HepG2 (cell line): ENCODE results near the gene NEU1. TPM values are rescaled to one million over a fixed set of nuclear protein-coding genes. Genes with fewer than 3 reads are reported as not detected.

Source experiments
- AHR ChIP-seq: IDR thresholded peaks from 2 replicates; pipeline ENCODE4 v1.6.1; 2018; ENCODE audit warnings: missing genetic modification reagents, missing compliant biosample characterization
- AKAP8 ChIP-seq: sonication (generic); formaldehyde crosslinking; IDR thresholded peaks from 2 replicates; pipeline ENCODE4 v1.5.1; 2020; ENCODE audit warnings: mild to moderate bottlenecking, missing genetic modification reagents
- ASH2L ChIP-seq: fragments of 300-600, 200-600 bp; sonication (generic); IDR thresholded peaks from 2 replicates; pipeline ENCODE4 v1.7.0; 2017; ENCODE audit warnings: low read depth, mild to moderate bottlenecking, moderate library complexity, mixed read lengths, low read length; ENCODE audit not compliant: insufficient read length
- ATF1 ChIP-seq: IDR thresholded peaks from 2 replicates; pipeline ENCODE4 v1.6.1; 2016; ENCODE audit warnings: mild to moderate bottlenecking, control low read depth
- DNMT3B ChIP-seq: conservative IDR thresholded peaks from 2 replicates; pipeline ENCODE4 v1.6.1; 2016; ENCODE audit warnings: missing biosample characterization, control low read depth
- E2F1 ChIP-seq: sonication (generic); formaldehyde crosslinking; IDR thresholded peaks from 2 replicates; pipeline ENCODE4 v1.5.0; 2020; ENCODE audit warnings: missing genetic modification reagents
- KLF12 ChIP-seq: sonication (generic); formaldehyde crosslinking; IDR thresholded peaks from 2 replicates; pipeline ENCODE4 v1.4.0; 2020; ENCODE audit warnings: missing genetic modification reagents, borderline replicate concordance
- MAF1 ChIP-seq: sonication (generic); formaldehyde crosslinking; IDR thresholded peaks from 2 replicates; pipeline ENCODE4 v1.5.0; 2020; ENCODE audit warnings: missing genetic modification reagents, borderline replicate concordance
- NR2C2 ChIP-seq: sonication (generic); formaldehyde crosslinking; IDR thresholded peaks from 2 replicates; pipeline ENCODE4 v1.4.0; 2020; ENCODE audit warnings: missing genetic modification reagents, mild to moderate bottlenecking, moderate library complexity, borderline replicate concordance
- PBX2 ChIP-seq: IDR thresholded peaks from 2 replicates; pipeline ENCODE4 v1.6.1; 2016; ENCODE audit warnings: control low read depth
- RNF2 ChIP-seq: fragments of 450-650 bp; conservative IDR thresholded peaks from 2 replicates; pipeline ENCODE4 v1.6.1; 2016; ENCODE audit warnings: low read depth
- TARDBP ChIP-seq: sonication (generic); formaldehyde crosslinking; IDR thresholded peaks from 2 replicates; pipeline ENCODE4 v1.8.0; 2022; ENCODE audit warnings: mild to moderate bottlenecking, missing genetic modification reagents
- TFAP4 ChIP-seq: sonication (generic); IDR thresholded peaks from 2 replicates; pipeline ENCODE4 v1.6.1; 2016; ENCODE audit warnings: low read depth, borderline replicate concordance
- ZNF326 ChIP-seq: sonication (generic); formaldehyde crosslinking; IDR thresholded peaks from 2 replicates; pipeline ENCODE4 v1.4.0; 2020; ENCODE audit warnings: missing genetic modification reagents, borderline replicate concordance
- ZNF432 ChIP-seq: sonication (generic); formaldehyde crosslinking; IDR thresholded peaks from 2 replicates; pipeline ENCODE4 v1.5.0; 2020; ENCODE audit warnings: missing genetic modification reagents, mild to moderate bottlenecking, borderline replicate concordance
- ZNF549 ChIP-seq: sonication (generic); formaldehyde crosslinking; IDR thresholded peaks from 2 replicates; pipeline ENCODE4 v1.5.0; 2020; ENCODE audit warnings: missing genetic modification reagents
- ZNF770 ChIP-seq: sonication (generic); formaldehyde crosslinking; IDR thresholded peaks from 2 replicates; pipeline ENCODE4 v1.5.0; 2020; ENCODE audit warnings: mild to moderate bottlenecking, missing genetic modification reagents
- polyA plus RNA-seq, 8 experiments: library from polyadenylated mRNA; depleted of rRNA in 3 of 8; stranded (reverse) in 7 of 8; unstranded in 1 of 8; fragments of >200 nt; fragmentation: Illumina TruSeq in 4 of 8; extraction: Trizol in 4 of 8; gene quantifications; 2 replicates each; pipeline versions ENCODE4 v1.2.1 to v1.2.3, GENCODE V29; 2011 to 2016; ENCODE audit warnings: low read depth in 4 of 8, missing spikeins in 1 of 8, mixed read lengths in 1 of 8; ENCODE audit not compliant: insufficient read depth in 1 of 8
- total RNA-seq, 5 experiments: library from RNA; depleted of rRNA; stranded (reverse); fragments of >200 nt; fragmentation: Illumina TruSeq; extraction: Trizol; gene quantifications; 2 replicates each; pipeline ENCODE4 v1.2.3, GENCODE V29; 2016; ENCODE audit warnings: low read depth in 1 of 5
- TF ChIP-seq, protein P1 (sequence below): IDR thresholded peaks from 2 replicates; pipeline ENCODE4 v1.6.1; 2018; ENCODE audit warnings: missing genetic modification reagents
- TF ChIP-seq, protein P2 (sequence below): sonication (generic); formaldehyde crosslinking; IDR thresholded peaks from 2 replicates; pipeline ENCODE4 v1.4.0; 2020; ENCODE audit warnings: mild to moderate bottlenecking, low read depth, missing genetic modification reagents
- TF ChIP-seq, protein P3 (sequence below): sonication (generic); formaldehyde crosslinking; IDR thresholded peaks from 2 replicates; pipeline ENCODE4 v1.5.1; 2020; ENCODE audit warnings: missing genetic modification reagents, mild to moderate bottlenecking, borderline replicate concordance

The NEU1 gene
- total and polyA plus RNA-seq, 2 of the 13 experiments (the other 11 are each of a cell fraction or from before 2014, with no cell fraction given), result 215 to 297 TPM

GRCh38 chr6:31821301-31822035 is 41.2 kb downstream of the NEU1 start (continued):
- TF ChIP-seq KLF12 (CRISPR knock-in tag) (peak; percentile 51; the same call in 1 of the 2 replicates), NR2C2 (CRISPR knock-in tag) (no peak), TFAP4 (0 out of 2 replicates have a peak, but pooled peaks have one; percentile 11), MAF1 (CRISPR knock-in tag) (no peak; the same call in 1 of the 2 replicates), ATF1 (CRISPR knock-in tag) (no peak), ASH2L (peak; percentile 44), DNMT3B (peak; percentile 67; the same call in 1 of the 2 replicates), ZNF326 (CRISPR knock-in tag) (no peak), ZNF770 (peak; percentile 97), TARDBP (CRISPR knock-in tag) (no peak), ZNF549 (CRISPR knock-in tag) (no peak), ZNF432 (CRISPR knock-in tag) (no peak), AHR (0 out of 2 replicates have a peak, but pooled peaks have one; percentile 30), PBX2 (no peak), E2F1 (CRISPR knock-in tag) (no peak), RNF2 (no peak), AKAP8 (CRISPR knock-in tag) (no peak)
- TF ChIP-seq, protein P1, sequence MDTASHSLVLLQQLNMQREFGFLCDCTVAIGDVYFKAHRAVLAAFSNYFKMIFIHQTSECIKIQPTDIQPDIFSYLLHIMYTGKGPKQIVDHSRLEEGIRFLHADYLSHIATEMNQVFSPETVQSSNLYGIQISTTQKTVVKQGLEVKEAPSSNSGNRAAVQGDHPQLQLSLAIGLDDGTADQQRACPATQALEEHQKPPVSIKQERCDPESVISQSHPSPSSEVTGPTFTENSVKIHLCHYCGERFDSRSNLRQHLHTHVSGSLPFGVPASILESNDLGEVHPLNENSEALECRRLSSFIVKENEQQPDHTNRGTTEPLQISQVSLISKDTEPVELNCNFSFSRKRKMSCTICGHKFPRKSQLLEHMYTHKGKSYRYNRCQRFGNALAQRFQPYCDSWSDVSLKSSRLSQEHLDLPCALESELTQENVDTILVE (CRISPR knock-in tag), result no peak
- TF ChIP-seq, protein P2, sequence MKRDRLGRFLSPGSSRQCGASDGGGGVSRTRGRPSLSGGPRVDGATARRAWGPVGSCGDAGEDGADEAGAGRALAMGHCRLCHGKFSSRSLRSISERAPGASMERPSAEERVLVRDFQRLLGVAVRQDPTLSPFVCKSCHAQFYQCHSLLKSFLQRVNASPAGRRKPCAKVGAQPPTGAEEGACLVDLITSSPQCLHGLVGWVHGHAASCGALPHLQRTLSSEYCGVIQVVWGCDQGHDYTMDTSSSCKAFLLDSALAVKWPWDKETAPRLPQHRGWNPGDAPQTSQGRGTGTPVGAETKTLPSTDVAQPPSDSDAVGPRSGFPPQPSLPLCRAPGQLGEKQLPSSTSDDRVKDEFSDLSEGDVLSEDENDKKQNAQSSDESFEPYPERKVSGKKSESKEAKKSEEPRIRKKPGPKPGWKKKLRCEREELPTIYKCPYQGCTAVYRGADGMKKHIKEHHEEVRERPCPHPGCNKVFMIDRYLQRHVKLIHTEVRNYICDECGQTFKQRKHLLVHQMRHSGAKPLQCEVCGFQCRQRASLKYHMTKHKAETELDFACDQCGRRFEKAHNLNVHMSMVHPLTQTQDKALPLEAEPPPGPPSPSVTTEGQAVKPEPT (CRISPR knock-in tag), result no peak
- TF ChIP-seq, protein P3, sequence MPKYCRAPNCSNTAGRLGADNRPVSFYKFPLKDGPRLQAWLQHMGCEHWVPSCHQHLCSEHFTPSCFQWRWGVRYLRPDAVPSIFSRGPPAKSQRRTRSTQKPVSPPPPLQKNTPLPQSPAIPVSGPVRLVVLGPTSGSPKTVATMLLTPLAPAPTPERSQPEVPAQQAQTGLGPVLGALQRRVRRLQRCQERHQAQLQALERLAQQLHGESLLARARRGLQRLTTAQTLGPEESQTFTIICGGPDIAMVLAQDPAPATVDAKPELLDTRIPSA (CRISPR knock-in tag), result no peak
